OCI-LY1 (cell line): ENCODE results near the gene MUC6.

Source experiments
- EZH2 ChIP-seq: fragments of 200-600 bp; sonication (generic), shearing (Covaris generic); IDR thresholded peaks from 2 replicates; pipeline ENCODE4 v1.8.0; 2017; ENCODE audit warnings: borderline replicate concordance, mixed run types, mild to moderate bottlenecking, antibody characterized with exemption, low read length, moderate library complexity, mixed read lengths
- TF ChIP-seq, protein P1 (sequence below): fragments of 200-600 bp; sonication (generic), shearing (Covaris generic); IDR thresholded peaks from 2 replicates; pipeline ENCODE4 v1.5.1; 2017; ENCODE audit warnings: mild to moderate bottlenecking, antibody characterized with exemption, low read length, moderate library complexity, mixed read lengths

- TF ChIP-seq, protein P1, sequence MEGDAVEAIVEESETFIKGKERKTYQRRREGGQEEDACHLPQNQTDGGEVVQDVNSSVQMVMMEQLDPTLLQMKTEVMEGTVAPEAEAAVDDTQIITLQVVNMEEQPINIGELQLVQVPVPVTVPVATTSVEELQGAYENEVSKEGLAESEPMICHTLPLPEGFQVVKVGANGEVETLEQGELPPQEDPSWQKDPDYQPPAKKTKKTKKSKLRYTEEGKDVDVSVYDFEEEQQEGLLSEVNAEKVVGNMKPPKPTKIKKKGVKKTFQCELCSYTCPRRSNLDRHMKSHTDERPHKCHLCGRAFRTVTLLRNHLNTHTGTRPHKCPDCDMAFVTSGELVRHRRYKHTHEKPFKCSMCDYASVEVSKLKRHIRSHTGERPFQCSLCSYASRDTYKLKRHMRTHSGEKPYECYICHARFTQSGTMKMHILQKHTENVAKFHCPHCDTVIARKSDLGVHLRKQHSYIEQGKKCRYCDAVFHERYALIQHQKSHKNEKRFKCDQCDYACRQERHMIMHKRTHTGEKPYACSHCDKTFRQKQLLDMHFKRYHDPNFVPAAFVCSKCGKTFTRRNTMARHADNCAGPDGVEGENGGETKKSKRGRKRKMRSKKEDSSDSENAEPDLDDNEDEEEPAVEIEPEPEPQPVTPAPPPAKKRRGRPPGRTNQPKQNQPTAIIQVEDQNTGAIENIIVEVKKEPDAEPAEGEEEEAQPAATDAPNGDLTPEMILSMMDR, result no peak
- TF ChIP-seq EZH2, result no peak
Observed at GRCh38 chr11:986952-987305, 49.6 kb downstream of the MUC6 start.
